HepG2 (cell line): Measurements from ENCODE around the gene NUBP2. TPM values are rescaled to one million over a fixed set of nuclear protein-coding genes. Genes with fewer than 3 reads are reported as not detected.
A peak's percentile ranks its signal among the peaks of the same experiment; 100 is the strongest.

Experiments
- ATAC-seq: fragments of 200-7000 bp; cut with Tn5 transposase; 3 replicates; pipeline ENCODE4 v1.9.1; 2020; ENCODE audit warnings: mild to moderate bottlenecking, moderate library complexity
- BruUV-seq: library from RNA; stranded (reverse); fragments of 400-500 nt; replicated peaks from 2 replicates; lab custom pipeline; 2021; lab: Mats Ljungman, UMichigan
- CTCF ChIA-PET: fragments of 300-600 bp; formaldehyde crosslinking; extraction: SDS; loops from one replicate; lab custom pipeline; 2021; ENCODE audit warnings: low total read pairs, inconsistent platforms, low intra/inter-chr PET ratio; lab: Yijun Ruan, JAX
- POLR2A ChIA-PET: fragments of 350-600 bp; sonication (Branson Sonifier 250); formaldehyde crosslinking; loops from one replicate; lab custom pipeline; 2020; ENCODE audit warnings: antibody characterized with exemption, inconsistent platforms; lab: Yijun Ruan, JAX
- DNase-seq: peaks from one replicate; pipeline ENCODE4 v3.0.0-alpha.2; 2015; ENCODE audit warnings: low spot score
- FAIRE-seq: peaks from 3 replicates; lab custom pipeline; 2011; peaks lifted over from hg19 to GRCh38; lab: Jason Lieb, UNC
- H2AFZ ChIP-seq: one replicate; pipeline ENCODE4 v1.6.1; 2011; ENCODE audit warnings: low read length, inconsistent platforms
- H3K27ac ChIP-seq: fragments of 300-600 bp; 3 replicates; pipeline ENCODE4 v1.8.0; 2011; ENCODE audit warnings: mixed run types, mild to moderate bottlenecking, mixed read lengths, low read length, inconsistent platforms; ENCODE audit not compliant: insufficient read depth; ENCODE audit errors: extremely low read length
- H3K27me3 ChIP-seq, 2 experiments: fragments of 200-600 bp in 1 of 2; 2 replicates in 1 of 2; 3 replicates in 1 of 2; pipeline versions ENCODE4 v1.6.0 to v1.8.0; 2011; ENCODE audit warnings: low read length in 2 of 2, mild to moderate bottlenecking in 2 of 2, moderate library complexity in 2 of 2, inconsistent platforms in 1 of 2; ENCODE audit not compliant: insufficient read depth in 2 of 2, control insufficient read depth in 1 of 2
- H3K36me3 ChIP-seq, 2 experiments: fragments of 200-600 bp in 1 of 2; replicated peaks in 1 of 2; 2 replicates in 1 of 2; 3 replicates in 1 of 2; pipeline versions ENCODE4 v1.5.1 to v1.8.0; 2011; ENCODE audit warnings: low read length in 2 of 2, inconsistent platforms in 1 of 2; ENCODE audit not compliant: insufficient read depth in 2 of 2, control insufficient read depth in 1 of 2
- H3K4me1 ChIP-seq: 2 replicates; pipeline ENCODE4 v1.5.1; 2012; ENCODE audit warnings: low read length, inconsistent platforms; ENCODE audit not compliant: insufficient read depth
- H3K4me2 ChIP-seq: 2 replicates; pipeline ENCODE4 v1.6.0; 2011; ENCODE audit warnings: low read depth, low read length, inconsistent platforms
- H3K4me3 ChIP-seq, 3 experiments: fragments of 200-600 bp in 1 of 3; sonication (generic), shearing (Covaris generic) in 1 of 3; replicated peaks in 1 of 3; 2 replicates each; pipeline ENCODE4 v1.5.1; 2011 to 2016; ENCODE audit warnings: low read length in 3 of 3, inconsistent platforms in 2 of 3, low read depth in 2 of 3, mild to moderate bottlenecking in 2 of 3, control low read depth in 1 of 3, mixed read lengths in 1 of 3; ENCODE audit not compliant: insufficient read depth in 1 of 3
- H3K79me2 ChIP-seq: one replicate; pipeline ENCODE4 v1.6.1; 2011; ENCODE audit warnings: low read length, inconsistent platforms; ENCODE audit not compliant: insufficient read depth
- H3K9ac ChIP-seq: 2 replicates; pipeline ENCODE4 v1.6.0; 2011; ENCODE audit warnings: mild to moderate bottlenecking, low read depth, low read length, inconsistent platforms; ENCODE audit not compliant: insufficient read depth
- H3K9me3 ChIP-seq: 2 replicates; pipeline ENCODE4 v1.5.1; 2012; ENCODE audit warnings: mild to moderate bottlenecking, low read length
- H4K20me1 ChIP-seq: 2 replicates; pipeline ENCODE4 v1.6.0; 2011; ENCODE audit warnings: inconsistent platforms, mild to moderate bottlenecking, low read length, moderate library complexity; ENCODE audit not compliant: insufficient read depth
- AGO2 ChIP-seq: fragments of 200-400 bp; formaldehyde crosslinking; optimal IDR thresholded peaks from 2 replicates; pipeline ENCODE3; 2017; ENCODE audit warnings: mild to moderate bottlenecking, low read depth, low read length, moderate library complexity
- CHCHD3 ChIP-seq: sonication (generic); formaldehyde crosslinking; IDR thresholded peaks from 2 replicates; pipeline ENCODE4 v1.8.0; 2022; ENCODE audit warnings: mild to moderate bottlenecking, missing genetic modification reagents, moderate library complexity
- FIP1L1 ChIP-seq: fragments of 200-400 bp; formaldehyde crosslinking; IDR thresholded peaks from 2 replicates; pipeline ENCODE4 v1.6.1; 2018; ENCODE audit warnings: low read depth, mild to moderate bottlenecking, low read length, moderate library complexity, borderline replicate concordance; ENCODE audit not compliant: insufficient read depth
- JUND ChIP-seq: sonication (generic); formaldehyde crosslinking; IDR thresholded peaks from 2 replicates; pipeline ENCODE4 v1.8.0; 2022; ENCODE audit warnings: mild to moderate bottlenecking, missing genetic modification reagents
- NKX3-1 ChIP-seq: sonication (generic); formaldehyde crosslinking; IDR thresholded peaks from 2 replicates; pipeline ENCODE4 v1.5.0; 2020; ENCODE audit warnings: missing genetic modification reagents
- RBFOX2 ChIP-seq: fragments of 200-400 bp; formaldehyde crosslinking; IDR thresholded peaks from 2 replicates; pipeline ENCODE4 v1.6.1; 2017; ENCODE audit warnings: low read depth, mild to moderate bottlenecking, low read length
- RXRB ChIP-seq: IDR thresholded peaks from 2 replicates; pipeline ENCODE4 v1.6.1; 2016; ENCODE audit warnings: borderline replicate concordance, missing genetic modification reagents, missing compliant biosample characterization
- TBX2 ChIP-seq: sonication (generic); formaldehyde crosslinking; IDR thresholded peaks from 2 replicates; pipeline ENCODE4 v1.5.0; 2020; ENCODE audit warnings: missing genetic modification reagents, mild to moderate bottlenecking, borderline replicate concordance
- YEATS2 ChIP-seq: sonication (generic); formaldehyde crosslinking; IDR thresholded peaks from 2 replicates; pipeline ENCODE4 v1.4.0; 2020; ENCODE audit warnings: missing genetic modification reagents, borderline replicate concordance
- ZNF101 ChIP-seq: sonication (generic); formaldehyde crosslinking; IDR thresholded peaks from 2 replicates; pipeline ENCODE4 v1.4.0; 2020; ENCODE audit warnings: mild to moderate bottlenecking, low read depth, missing genetic modification reagents, borderline replicate concordance
- ZNF510 ChIP-seq: sonication (generic); formaldehyde crosslinking; IDR thresholded peaks from 2 replicates; pipeline ENCODE4 v1.4.0; 2020; ENCODE audit warnings: low read depth, mild to moderate bottlenecking, missing genetic modification reagents
- ZNF629 ChIP-seq: sonication (generic); formaldehyde crosslinking; conservative IDR thresholded peaks from 2 replicates; pipeline ENCODE4 v1.5.0; 2020; ENCODE audit warnings: missing genetic modification reagents
- ZSCAN21 ChIP-seq: sonication (generic); formaldehyde crosslinking; IDR thresholded peaks from 2 replicates; pipeline ENCODE4 v1.8.0; 2022; ENCODE audit warnings: mild to moderate bottlenecking, missing genetic modification reagents, moderate library complexity, borderline replicate concordance
- WGBS: methylation state at CpG from one replicate; pipeline ENCODE4 v1.1.6; 2017; ENCODE audit warnings: low lambda C conversion rate; 5-methylcytosine and 5-hydroxymethylcytosine counted together
- in situ Hi-C: cut with HindIII; loops from 2 replicates; pipeline ENCODE4 v1.10.0; 2017; ENCODE audit warnings: low pct_unique_long_range_greater_than_20kb; ENCODE audit not compliant: extremely low pct_ligation_motif_present
- intact Hi-C: fragments of 100-400 bp; cut with micrococcal nuclease; formaldehyde crosslinking; loops from one replicate; pipeline ENCODE4 v1.10.0; 2022; ENCODE audit not compliant: unreplicated experiment
- polyA plus RNA-seq, 8 experiments: library from polyadenylated mRNA; depleted of rRNA in 3 of 8; stranded (reverse) in 7 of 8; unstranded in 1 of 8; fragments of >200 nt; fragmentation: Illumina TruSeq in 4 of 8; extraction: Trizol in 4 of 8; gene quantifications; 2 replicates each; pipeline versions ENCODE4 v1.2.1 to v1.2.3, GENCODE V29; 2011 to 2016; ENCODE audit warnings: low read depth in 4 of 8, missing spikeins in 1 of 8, mixed read lengths in 1 of 8; ENCODE audit not compliant: insufficient read depth in 1 of 8
- total RNA-seq, 5 experiments: library from RNA; depleted of rRNA; stranded (reverse); fragments of >200 nt; fragmentation: Illumina TruSeq; extraction: Trizol; gene quantifications; 2 replicates each; pipeline ENCODE4 v1.2.3, GENCODE V29; 2016; ENCODE audit warnings: low read depth in 1 of 5
- TF ChIP-seq, protein P1 (sequence below): sonication (generic); formaldehyde crosslinking; IDR thresholded peaks from 2 replicates; pipeline ENCODE4 v1.5.0; 2020; ENCODE audit warnings: missing genetic modification reagents, mild to moderate bottlenecking, borderline replicate concordance
- TF ChIP-seq, protein P2 (sequence below): sonication (generic); formaldehyde crosslinking; IDR thresholded peaks from 2 replicates; pipeline ENCODE4 v1.4.0; 2020; ENCODE audit warnings: missing genetic modification reagents

NUBP2 gene
- total and polyA plus RNA-seq, 2 of the 13 experiments (the other 11 are each of a cell fraction or from before 2014, with no cell fraction given): 25.7 to 61.5 TPM

DNA sequence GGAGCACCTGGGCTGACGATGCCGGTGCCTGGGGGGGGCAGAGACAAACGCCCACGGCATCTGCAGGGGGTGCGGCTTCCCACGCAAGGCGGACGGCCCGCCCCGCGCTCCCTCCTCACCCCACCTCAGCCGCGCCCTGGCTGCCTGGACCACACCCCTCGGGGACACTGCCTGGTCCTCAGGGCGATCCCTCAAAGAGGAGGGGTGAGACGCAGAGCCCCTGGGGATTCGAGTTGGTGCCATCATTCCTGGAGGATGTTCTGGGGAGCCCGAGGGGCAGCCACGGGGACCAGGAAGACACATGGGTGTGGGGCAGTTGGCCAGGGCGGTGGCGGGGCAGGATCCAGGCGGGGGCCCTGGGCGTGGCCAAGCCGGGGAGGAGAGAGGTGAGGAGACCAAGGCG, 6.9 kb downstream of the NUBP2 start:
- ChIA-PET POLR2A (no interaction called here), CTCF (no interaction called here)
- DNase-seq (no peak), FAIRE-seq (no peak), ATAC-seq (no peak)
- Histone ChIP-seq H3K4me2 (no peak overlapping the region), H3K4me3 (no peak overlapping the region), H3K27me3 (no peaks in the 10 kb centered on the region), H3K4me1 (peaks cover 15% of the 10 kb centered on the region; the same call in 1 of the 2 replicates), H3K9me3 (no peaks in the 10 kb centered on the region), H4K20me1 (no peaks in the 10 kb centered on the region), H3K79me2 (peaks cover 14% of the 10 kb centered on the region), H2AFZ (no peak overlapping the region), H3K27ac (no peak overlapping the region), H3K9ac (no peak overlapping the region), H3K36me3 (peaks cover 4 to 7% of the 10 kb centered on the region in 2 experiments; a peak in 3 of 5 replicates)
- BruUV-seq: no TSS peak
- intact Hi-C loops (no loop called here), in situ Hi-C loops (no loop called here)
- TF ChIP-seq, protein P1, sequence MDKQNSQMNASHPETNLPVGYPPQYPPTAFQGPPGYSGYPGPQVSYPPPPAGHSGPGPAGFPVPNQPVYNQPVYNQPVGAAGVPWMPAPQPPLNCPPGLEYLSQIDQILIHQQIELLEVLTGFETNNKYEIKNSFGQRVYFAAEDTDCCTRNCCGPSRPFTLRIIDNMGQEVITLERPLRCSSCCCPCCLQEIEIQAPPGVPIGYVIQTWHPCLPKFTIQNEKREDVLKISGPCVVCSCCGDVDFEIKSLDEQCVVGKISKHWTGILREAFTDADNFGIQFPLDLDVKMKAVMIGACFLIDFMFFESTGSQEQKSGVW (CRISPR knock-in tag): no peak
- TF ChIP-seq ZNF629 (CRISPR knock-in tag): no peak
- no peak for TF ChIP-seq ZNF510 (CRISPR knock-in tag)
- no peak for TF ChIP-seq ZSCAN21 (CRISPR knock-in tag)
- no peak for TF ChIP-seq FIP1L1
- peak; percentile 23 for TF ChIP-seq AGO2
- TF ChIP-seq RBFOX2: 0 out of 2 replicates have a peak, but pooled peaks have one; percentile 25
- no peak for TF ChIP-seq JUND (CRISPR knock-in tag)
- 89% methylated on average over 11 of the region's 25 CpGs for WGBS

DNA sequence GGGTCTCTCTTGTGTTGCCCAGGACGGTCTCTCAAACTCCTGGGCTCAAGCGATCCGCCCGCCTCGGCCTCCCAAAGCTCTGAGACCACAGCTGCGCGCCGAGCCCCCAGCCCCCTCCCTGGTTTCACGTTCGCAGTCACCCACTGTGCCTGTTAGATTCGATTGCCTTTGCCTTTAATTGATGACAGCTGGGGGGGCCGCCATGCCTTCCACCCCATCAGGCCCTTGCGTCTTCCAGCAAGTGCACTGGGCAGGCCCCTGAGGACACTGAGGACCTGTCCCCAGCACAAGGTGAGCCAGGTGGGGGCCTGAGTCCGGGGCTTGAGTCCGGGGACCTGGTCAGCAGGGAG, 7.5 kb downstream of the NUBP2 start:
- in situ Hi-C loops (no loop called here), intact Hi-C loops (no loop called here)
- Histone ChIP-seq H3K4me2 (no peak overlapping the region), H3K9me3 (no peaks in the 10 kb centered on the region), H3K27me3 (no peaks in the 10 kb centered on the region), H3K9ac (no peak overlapping the region), H3K4me3 (no peak overlapping the region), H3K79me2 (peaks cover 8% of the 10 kb centered on the region), H3K36me3 (peaks cover 4 to 7% of the 10 kb centered on the region in 2 experiments; a peak in 3 of 5 replicates), H3K27ac (no peak overlapping the region), H2AFZ (no peak overlapping the region), H3K4me1 (peaks cover 21% of the 10 kb centered on the region), H4K20me1 (no peaks in the 10 kb centered on the region)
- no peak for ATAC-seq
- 94% methylated on average over 15 of the region's 15 CpGs for WGBS
- FAIRE-seq: no peak
- ChIA-PET POLR2A (no interaction called here), CTCF (no interaction called here)
- BruUV-seq: no TSS peak
- no peak for DNase-seq
- TF ChIP-seq ZNF101 (no peak), RXRB (CRISPR knock-in tag) (no peak), YEATS2 (CRISPR knock-in tag) (no peak), CHCHD3 (CRISPR knock-in tag) (no peak), TBX2 (CRISPR knock-in tag) (no peak), NKX3-1 (CRISPR knock-in tag) (no peak)
- TF ChIP-seq, protein P2, sequence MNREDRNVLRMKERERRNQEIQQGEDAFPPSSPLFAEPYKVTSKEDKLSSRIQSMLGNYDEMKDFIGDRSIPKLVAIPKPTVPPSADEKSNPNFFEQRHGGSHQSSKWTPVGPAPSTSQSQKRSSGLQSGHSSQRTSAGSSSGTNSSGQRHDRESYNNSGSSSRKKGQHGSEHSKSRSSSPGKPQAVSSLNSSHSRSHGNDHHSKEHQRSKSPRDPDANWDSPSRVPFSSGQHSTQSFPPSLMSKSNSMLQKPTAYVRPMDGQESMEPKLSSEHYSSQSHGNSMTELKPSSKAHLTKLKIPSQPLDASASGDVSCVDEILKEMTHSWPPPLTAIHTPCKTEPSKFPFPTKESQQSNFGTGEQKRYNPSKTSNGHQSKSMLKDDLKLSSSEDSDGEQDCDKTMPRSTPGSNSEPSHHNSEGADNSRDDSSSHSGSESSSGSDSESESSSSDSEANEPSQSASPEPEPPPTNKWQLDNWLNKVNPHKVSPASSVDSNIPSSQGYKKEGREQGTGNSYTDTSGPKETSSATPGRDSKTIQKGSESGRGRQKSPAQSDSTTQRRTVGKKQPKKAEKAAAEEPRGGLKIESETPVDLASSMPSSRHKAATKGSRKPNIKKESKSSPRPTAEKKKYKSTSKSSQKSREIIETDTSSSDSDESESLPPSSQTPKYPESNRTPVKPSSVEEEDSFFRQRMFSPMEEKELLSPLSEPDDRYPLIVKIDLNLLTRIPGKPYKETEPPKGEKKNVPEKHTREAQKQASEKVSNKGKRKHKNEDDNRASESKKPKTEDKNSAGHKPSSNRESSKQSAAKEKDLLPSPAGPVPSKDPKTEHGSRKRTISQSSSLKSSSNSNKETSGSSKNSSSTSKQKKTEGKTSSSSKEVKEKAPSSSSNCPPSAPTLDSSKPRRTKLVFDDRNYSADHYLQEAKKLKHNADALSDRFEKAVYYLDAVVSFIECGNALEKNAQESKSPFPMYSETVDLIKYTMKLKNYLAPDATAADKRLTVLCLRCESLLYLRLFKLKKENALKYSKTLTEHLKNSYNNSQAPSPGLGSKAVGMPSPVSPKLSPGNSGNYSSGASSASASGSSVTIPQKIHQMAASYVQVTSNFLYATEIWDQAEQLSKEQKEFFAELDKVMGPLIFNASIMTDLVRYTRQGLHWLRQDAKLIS (CRISPR knock-in tag): no peak
